ENCODE measurements around the gene PAH.

DNA sequence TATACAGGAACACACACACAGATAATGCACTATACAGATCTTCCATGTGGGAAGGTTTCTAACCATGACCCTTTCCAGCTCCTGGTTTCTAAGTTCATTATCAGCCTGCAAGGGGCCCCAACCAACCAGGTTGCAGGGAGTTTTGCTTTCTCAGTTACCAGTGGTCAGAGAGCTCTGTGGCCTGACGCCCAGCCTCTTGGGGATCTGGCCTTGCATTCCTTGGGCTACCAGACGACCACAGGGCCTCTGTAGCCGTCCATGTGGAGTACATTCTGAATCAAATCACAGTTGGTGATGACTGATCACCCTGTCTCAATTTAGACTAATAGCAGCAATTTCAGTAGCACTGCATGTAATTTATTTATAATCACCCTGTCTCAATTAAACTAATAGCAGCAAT lies 47.5 kb downstream of the PAH start:
- TF ChIP-seq, protein P1, sequence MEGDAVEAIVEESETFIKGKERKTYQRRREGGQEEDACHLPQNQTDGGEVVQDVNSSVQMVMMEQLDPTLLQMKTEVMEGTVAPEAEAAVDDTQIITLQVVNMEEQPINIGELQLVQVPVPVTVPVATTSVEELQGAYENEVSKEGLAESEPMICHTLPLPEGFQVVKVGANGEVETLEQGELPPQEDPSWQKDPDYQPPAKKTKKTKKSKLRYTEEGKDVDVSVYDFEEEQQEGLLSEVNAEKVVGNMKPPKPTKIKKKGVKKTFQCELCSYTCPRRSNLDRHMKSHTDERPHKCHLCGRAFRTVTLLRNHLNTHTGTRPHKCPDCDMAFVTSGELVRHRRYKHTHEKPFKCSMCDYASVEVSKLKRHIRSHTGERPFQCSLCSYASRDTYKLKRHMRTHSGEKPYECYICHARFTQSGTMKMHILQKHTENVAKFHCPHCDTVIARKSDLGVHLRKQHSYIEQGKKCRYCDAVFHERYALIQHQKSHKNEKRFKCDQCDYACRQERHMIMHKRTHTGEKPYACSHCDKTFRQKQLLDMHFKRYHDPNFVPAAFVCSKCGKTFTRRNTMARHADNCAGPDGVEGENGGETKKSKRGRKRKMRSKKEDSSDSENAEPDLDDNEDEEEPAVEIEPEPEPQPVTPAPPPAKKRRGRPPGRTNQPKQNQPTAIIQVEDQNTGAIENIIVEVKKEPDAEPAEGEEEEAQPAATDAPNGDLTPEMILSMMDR (IDR thresholded peaks at IDR 0.05), result no peak
- no peak for TF ChIP-seq POLR2A (IDR thresholded peaks at IDR 0.05)
